Measurements from ENCODE around the gene OR6C76. TPM values are rescaled to one million over a fixed set of nuclear protein-coding genes. Genes with fewer than 3 reads are reported as not detected.

The OR6C76 gene
- total and polyA plus RNA-seq, 3 donors from 2014 or later = not detected

- WGBS, 2 donors = 84 to 85% methylated on average over 3 of the region's 3 CpGs
- H3K9me3 ChIP-seq = no peaks in the 10 kb centered on the region
- intact Hi-C loops (cut with DNase I; ENCODE audit: low total_unique reads) = no loop called here
- no peak within 1 kb of the TSS for H3K4me3 ChIP-seq
- no peaks in the 10 kb centered on the region for H3K27me3 ChIP-seq
- no peak for TF ChIP-seq POLR2A (IDR thresholded peaks at IDR 0.05)
- no peak for TF ChIP-seq CTCF (IDR thresholded peaks at IDR 0.05)
- H3K36me3 ChIP-seq (ENCODE audit: low read depth, missing control alignments) = no peaks in the 10 kb centered on the region
- DNase-seq = no peak
- H3K27ac ChIP-seq = no peak within 1 kb of the TSS
- H3K4me1 ChIP-seq = no peaks in the 10 kb centered on the region
Observed at GRCh38 chr12:55470088-55470829, 44.2 kb downstream of the OR6C76 start, which contains the start of gene OR6C70. Gene OR6C70 (minus strand): TSS chr12:55470138. CDS start chr12:55470138, 0 bp downstream.

GRCh38 chr12:55472264-55472663 lies 46.2 kb downstream of the OR6C76 start:
- intact Hi-C loops (cut with DNase I; ENCODE audit: low total_unique reads) = no loop called here
- TF ChIP-seq CTCF (IDR thresholded peaks at IDR 0.05) (no peak), POLR2A (IDR thresholded peaks at IDR 0.05) (no peak)
- DNase-seq = no peak
- WGBS, 2 donors = 86 to 90% methylated on average over 1 of the region's 1 CpG
- Histone ChIP-seq H3K4me3 (no peak overlapping the region), H3K27me3 (no peaks in the 10 kb centered on the region), H3K27ac (no peak overlapping the region), H3K4me1 (no peaks in the 10 kb centered on the region), H3K36me3 (ENCODE audit: low read depth, missing control alignments) (no peaks in the 10 kb centered on the region), H3K9me3 (no peaks in the 10 kb centered on the region)

Other genes starting within 250 kb of the OR6C76 start
- gene OR10A7, start 205.2 kb upstream of the OR6C76 start, total RNA-seq = not detected
- gene OR10A7, start 205.2 kb upstream of the OR6C76 start, polyA plus RNA-seq (ENCODE audit: insufficient read depth, low read depth, low replicate concordance) = not detected
- gene OR6C74, start 181.6 kb upstream of the OR6C76 start, total RNA-seq = not detected
- gene OR6C74, start 181.6 kb upstream of the OR6C76 start, polyA plus RNA-seq (ENCODE audit: insufficient read depth, low read depth, low replicate concordance) = not detected
- gene OR6C6, start 129.7 kb upstream of the OR6C76 start, total RNA-seq = not detected
- gene OR6C6, start 129.7 kb upstream of the OR6C76 start, polyA plus RNA-seq (ENCODE audit: insufficient read depth, low read depth, low replicate concordance) = not detected
- not detected for gene OR6C1, start 111.9 kb upstream of the OR6C76 start, total RNA-seq
- gene OR6C1, start 111.9 kb upstream of the OR6C76 start, polyA plus RNA-seq (ENCODE audit: insufficient read depth, low read depth, low replicate concordance) = not detected
- under 1 TPM in 1 of 2 donors, not detected in 1; 0.55 TPM for gene OR6C3, start 95.5 kb upstream of the OR6C76 start, total RNA-seq
- not detected for gene OR6C3, start 95.5 kb upstream of the OR6C76 start, polyA plus RNA-seq (ENCODE audit: insufficient read depth, low read depth, low replicate concordance)
- gene OR6C75, start 63.3 kb upstream of the OR6C76 start, total RNA-seq = under 1 TPM; 0.12 to 0.87 TPM
- not detected for gene OR6C75, start 63.3 kb upstream of the OR6C76 start, polyA plus RNA-seq (ENCODE audit: insufficient read depth, low read depth, low replicate concordance)
- gene OR6C65, start 25.7 kb upstream of the OR6C76 start, total RNA-seq = not detected
- not detected for gene OR6C65, start 25.7 kb upstream of the OR6C76 start, polyA plus RNA-seq (ENCODE audit: insufficient read depth, low read depth, low replicate concordance)
- under 1 TPM in 1 of 2 donors, not detected in 1; 0.12 TPM for gene OR6C2, start 17.8 kb downstream of the OR6C76 start, total RNA-seq
- not detected for gene OR6C2, start 17.8 kb downstream of the OR6C76 start, polyA plus RNA-seq (ENCODE audit: insufficient read depth, low read depth, low replicate concordance)
- gene OR6C70, start 43.9 kb downstream of the OR6C76 start, total RNA-seq = not detected
- not detected for gene OR6C70, start 43.9 kb downstream of the OR6C76 start, polyA plus RNA-seq (ENCODE audit: insufficient read depth, low read depth, low replicate concordance)
- gene OR6C68, start 66.1 kb downstream of the OR6C76 start, total RNA-seq = not detected
- not detected for gene OR6C68, start 66.1 kb downstream of the OR6C76 start, polyA plus RNA-seq (ENCODE audit: insufficient read depth, low read depth, low replicate concordance)
- gene OR6C4, start 123.3 kb downstream of the OR6C76 start, total RNA-seq = not detected
- not detected for gene OR6C4, start 123.3 kb downstream of the OR6C76 start, polyA plus RNA-seq (ENCODE audit: insufficient read depth, low read depth, low replicate concordance)
- gene OR2AP1, start 146.2 kb downstream of the OR6C76 start, total RNA-seq = not detected
- gene OR2AP1, start 146.2 kb downstream of the OR6C76 start, polyA plus RNA-seq (ENCODE audit: insufficient read depth, low read depth, low replicate concordance) = not detected
- gene OR10P1, start 210.6 kb downstream of the OR6C76 start, total RNA-seq = not detected
- gene OR10P1, start 210.6 kb downstream of the OR6C76 start, polyA plus RNA-seq (ENCODE audit: insufficient read depth, low read depth, low replicate concordance) = not detected